Left kidney (tissue), 2 donors: Measurements from ENCODE around the gene ZDHHC11B. TPM values are rescaled to one million over a fixed set of nuclear protein-coding genes. Genes with fewer than 3 reads are reported as not detected.
"Not testable (repeated sequence)": the region's sequence is repeated elsewhere in the genome, so short reads cannot be mapped to it uniquely, and the experiment has no call there.

Experiments used
- DNase-seq: peaks from one replicate; pipeline ENCODE4 v3.0.0-alpha.2; 2013
- polyA plus RNA-seq: library from polyadenylated mRNA; unstranded; fragments of 120-200 nt; gene quantifications from one replicate; pipeline ENCODE4 v1.2.1, GENCODE V29; 2013; ENCODE audit not compliant: insufficient read length

The ZDHHC11B gene
- polyA plus RNA-seq, 1 donor, result 8.9 TPM

DNA sequence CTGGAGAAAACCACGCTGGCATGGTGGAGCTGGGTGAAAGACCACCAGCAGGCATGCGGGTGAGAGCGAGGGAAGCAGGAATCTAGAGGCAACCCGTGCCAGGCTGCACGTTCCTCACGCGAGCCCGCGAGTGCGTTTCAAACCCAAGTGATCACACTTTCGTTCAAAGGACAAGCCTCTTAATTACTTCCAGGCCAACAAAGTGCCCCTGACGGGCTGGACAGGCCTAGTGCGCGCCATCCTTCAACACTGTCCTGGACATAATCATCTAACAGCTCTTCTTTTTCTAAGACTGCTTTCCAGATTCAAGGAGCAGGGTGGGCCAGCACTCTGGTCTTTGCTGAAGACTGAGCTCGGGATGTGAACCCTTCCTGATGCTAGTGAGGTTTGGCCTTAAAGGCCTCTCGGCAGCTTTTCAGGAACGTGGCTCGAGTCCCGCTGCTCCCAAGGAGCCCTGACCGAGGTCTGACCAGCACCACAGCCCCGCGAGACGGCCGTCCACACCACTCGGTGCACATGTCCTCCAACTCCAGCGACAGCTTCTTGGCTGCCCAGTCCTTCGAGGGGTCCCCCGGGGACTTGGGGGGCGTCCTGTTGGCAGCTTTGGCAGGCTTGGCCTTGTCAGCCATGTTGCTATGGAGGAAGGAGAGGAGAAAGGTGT lies 14.9 kb downstream of the ZDHHC11B start:
- not testable (repeated sequence) for DNase-seq

- DNase-seq, result no peak
Measured at GRCh38 chr5:766666-767431, 17.7 kb downstream of the ZDHHC11B start.

GRCh38 chr5:765948-766631 lies 18.4 kb downstream of the ZDHHC11B start:
- no peak for DNase-seq

DNA sequence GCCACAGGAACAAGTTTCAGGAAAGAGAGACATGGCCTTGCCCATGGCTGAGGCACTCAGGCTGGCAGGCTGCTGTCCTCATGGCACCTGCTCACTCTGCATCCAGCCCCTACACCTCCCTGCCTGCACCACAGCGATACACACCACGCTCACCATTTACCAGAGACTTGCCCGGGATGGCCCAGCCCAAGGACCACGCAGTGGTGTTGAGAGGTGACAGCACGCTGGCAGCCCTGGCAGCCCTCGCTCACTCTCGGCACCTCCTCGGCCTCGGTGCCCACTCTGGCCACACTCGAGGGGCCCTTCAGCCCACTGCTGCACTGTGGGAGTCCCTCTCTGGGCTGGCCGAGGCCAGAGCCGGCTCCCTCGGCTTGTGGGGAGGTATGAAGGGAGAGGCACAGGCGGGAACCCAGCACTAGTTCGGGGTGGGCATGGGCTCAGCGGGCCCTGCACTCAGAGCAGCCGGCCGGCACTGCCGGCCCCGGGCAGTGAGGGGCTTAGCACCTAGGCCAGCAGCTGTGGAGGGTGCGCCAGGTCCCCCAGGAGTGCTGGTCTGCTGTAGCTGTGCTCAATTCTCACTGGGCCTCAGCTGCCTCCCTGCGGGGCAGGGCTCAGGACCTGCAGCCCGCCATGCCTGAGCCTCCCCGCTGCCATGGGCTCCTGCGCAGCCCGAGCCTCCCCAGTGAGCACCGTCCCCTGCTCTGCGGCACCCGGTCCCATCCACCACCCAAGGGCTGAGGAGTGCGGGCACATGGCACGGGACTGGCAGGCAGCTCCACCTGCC lies 20.3 kb downstream of the ZDHHC11B start:
- no peak for DNase-seq

GRCh38 chr5:763397-763796 lies 21.1 kb downstream of the ZDHHC11B start:
- DNase-seq, result no peak

- DNase-seq, result not testable (repeated sequence)
Measured at GRCh38 chr5:762996-763395, 21.5 kb downstream of the ZDHHC11B start.

- DNase-seq, result no peak
Measured at GRCh38 chr5:761854-762710, 22.4 kb downstream of the ZDHHC11B start.

DNA sequence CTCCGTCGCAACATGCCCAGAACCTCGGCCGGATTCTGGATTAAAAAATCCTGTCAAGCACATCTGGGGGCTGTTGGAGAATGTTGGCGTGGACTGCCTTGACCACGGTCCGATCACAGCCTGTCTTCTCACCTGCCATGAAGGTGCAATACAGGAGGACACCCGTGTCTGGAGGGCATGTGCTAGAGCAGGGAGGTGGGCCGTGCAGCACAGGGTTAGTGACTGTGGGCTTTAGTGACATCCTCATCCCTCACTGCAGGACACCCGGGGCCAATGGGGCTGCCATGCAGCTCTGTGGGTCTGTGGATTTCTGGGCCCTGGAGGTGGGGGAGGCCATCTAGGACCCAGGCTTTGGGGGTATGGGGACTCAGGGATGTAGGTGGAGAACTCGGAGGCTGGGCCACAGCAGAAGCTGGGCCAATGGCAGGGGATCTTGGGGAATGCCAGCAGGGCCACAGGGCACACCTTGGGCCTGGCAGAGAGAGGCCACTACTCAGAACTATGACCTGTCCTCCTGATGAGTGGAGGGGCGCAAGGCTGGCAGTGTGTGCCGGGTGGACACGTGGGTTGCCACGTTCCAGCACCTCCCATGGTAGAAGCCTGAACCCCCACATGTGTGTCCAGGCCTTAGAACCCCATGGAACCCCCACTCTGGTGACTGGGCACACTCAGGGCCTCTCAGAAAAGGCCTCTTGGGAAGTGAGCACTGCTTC lies 23.3 kb downstream of the ZDHHC11B start:
- no peak for DNase-seq

- no peak for DNase-seq
Measured at GRCh38 chr5:760363-761058, 24.0 kb downstream of the ZDHHC11B start.

DNA sequence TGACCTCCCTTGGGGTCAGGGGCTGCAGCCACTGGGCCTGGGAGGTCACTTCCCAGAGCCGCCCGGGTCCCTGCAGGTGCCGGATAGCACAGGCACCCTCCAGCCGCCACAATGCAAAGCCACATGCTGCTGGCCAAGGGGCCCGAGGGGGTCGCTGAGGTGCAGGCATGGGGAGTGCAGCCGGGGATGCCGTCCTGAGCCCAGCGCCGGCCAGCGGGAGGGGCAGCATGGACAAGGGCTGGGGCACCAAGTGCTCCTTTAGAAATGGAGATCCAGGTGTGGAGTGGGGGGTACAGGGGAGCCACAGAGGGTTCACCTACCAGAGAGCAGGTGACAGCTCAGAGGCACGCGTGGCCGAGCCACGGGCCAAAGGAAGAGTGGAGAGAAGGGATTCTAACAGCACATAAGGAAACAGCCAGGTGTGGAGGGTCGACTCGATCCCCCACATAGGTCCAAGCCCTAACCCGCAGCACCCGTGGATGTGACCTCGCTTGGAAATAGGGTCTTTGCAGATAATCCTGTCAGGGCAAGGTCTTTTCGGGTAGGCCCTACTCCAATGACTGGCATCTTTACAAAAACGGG lies 24.7 kb downstream of the ZDHHC11B start:
- no peak for DNase-seq

- peak; percentile 87 for DNase-seq
Measured at GRCh38 chr5:759111-759751, 25.3 kb downstream of the ZDHHC11B start.

GRCh38 chr5:758698-759053 lies 25.9 kb downstream of the ZDHHC11B start:
- no peak for DNase-seq

- DNase-seq, result peak; percentile 48
Measured at GRCh38 chr5:757931-758697, 26.4 kb downstream of the ZDHHC11B start.

DNA sequence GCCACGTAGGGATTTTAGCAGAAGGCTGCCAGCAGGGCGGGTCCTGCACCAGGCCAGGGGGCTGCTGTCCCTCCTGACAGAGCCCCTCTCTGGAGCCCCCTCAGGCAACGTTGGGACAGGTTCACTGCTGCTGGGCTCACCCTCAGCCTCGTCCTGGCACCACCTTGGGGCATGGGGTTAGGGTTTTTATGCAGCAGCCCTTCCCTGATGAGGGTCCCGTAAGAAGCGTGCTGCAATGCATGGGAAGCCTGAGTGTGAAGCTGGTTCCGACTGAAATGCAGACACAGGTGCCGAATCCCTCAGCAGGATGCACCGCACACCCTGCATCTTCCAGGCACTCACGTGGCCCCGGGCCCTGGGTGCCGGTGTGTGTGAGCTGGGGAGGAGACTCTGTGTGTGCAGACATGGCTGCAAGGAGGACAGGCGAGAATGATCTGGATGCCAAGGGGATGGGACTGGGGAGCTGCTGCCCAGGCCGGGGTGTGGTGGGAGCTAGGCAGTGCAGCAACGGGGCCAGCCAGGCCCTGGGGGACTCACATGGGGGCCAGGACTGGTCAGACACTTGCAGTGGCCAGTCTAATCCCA lies 27.1 kb downstream of the ZDHHC11B start:
- DNase-seq, result no peak

DNA sequence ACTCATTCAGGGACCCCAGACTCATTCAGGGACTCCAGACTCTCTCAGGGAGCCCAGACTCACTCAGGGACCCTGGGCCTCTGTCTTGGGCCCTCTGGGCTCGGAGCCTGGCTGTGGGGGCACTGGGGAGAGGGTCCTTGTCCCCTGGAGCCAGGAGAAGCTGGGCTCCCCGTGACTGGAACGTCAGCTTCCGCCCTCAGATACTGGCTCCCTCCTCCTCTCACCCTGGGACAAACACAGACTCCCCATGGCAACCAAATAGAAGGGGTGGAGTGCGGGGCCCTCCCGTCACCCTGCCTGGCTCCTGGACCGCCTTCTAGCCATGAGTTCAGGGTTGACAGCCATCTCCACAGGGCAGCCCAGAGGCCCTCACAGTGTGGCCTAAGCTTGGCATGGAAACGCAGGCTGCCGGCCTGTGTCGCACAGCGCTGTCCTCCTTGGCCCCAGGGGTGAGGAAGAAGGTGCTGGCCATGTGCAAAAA lies 27.6 kb downstream of the ZDHHC11B start:
- DNase-seq, result peak; percentile 45

DNA sequence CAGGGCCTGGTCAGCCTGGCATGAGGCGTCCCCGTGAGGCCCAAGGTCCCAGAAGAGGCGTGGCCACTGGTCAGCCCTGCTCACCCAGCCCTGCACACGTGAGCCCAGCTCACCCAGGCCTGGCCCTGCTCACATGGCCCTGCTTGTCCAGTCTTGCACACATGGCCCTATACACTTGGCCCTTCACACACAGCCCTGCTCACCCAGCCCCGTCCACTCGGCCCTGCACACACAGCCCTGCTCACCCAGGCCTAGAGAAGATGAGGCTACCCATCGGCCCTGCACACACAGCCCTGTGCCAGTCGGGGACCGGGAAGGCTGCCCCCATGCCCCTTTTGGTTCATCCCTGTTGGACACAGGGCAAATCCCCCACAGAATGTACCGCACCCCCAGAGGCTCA lies 28.4 kb downstream of the ZDHHC11B start:
- DNase-seq, result no peak

GRCh38 chr5:754143-754632 lies 30.3 kb downstream of the ZDHHC11B start:
- DNase-seq, result not testable (repeated sequence)
